K562 (cell line): Measurements from ENCODE around the gene C1orf174. TPM values are rescaled to one million over a fixed set of nuclear protein-coding genes. Genes with fewer than 3 reads are reported as not detected.

Source experiments
- ATAC-seq: fragments of 200-7000 bp; cut with Tn5 transposase; 3 replicates; pipeline ENCODE4 v1.9.1; 2020; ENCODE audit warnings: moderate library complexity
- BruUV-seq: library from RNA; stranded (reverse); fragments of 400-500 nt; replicated peaks from 2 replicates; lab custom pipeline; 2021; lab: Mats Ljungman, UMichigan
- CTCF ChIA-PET: fragments of 300-600 bp; formaldehyde crosslinking; extraction: SDS; loops from one replicate; lab custom pipeline; 2021; ENCODE audit warnings: low intra/inter-chr PET ratio; lab: Yijun Ruan, JAX
- POLR2A ChIA-PET: fragments of 300-600, 350-650 bp; sonication (Branson Sonifier 250); formaldehyde crosslinking; extraction: SDS; loops from one replicate; lab custom pipeline; 2021; ENCODE audit warnings: antibody characterized with exemption, inconsistent platforms; lab: Yijun Ruan, JAX
- DNase-seq, 4 experiments: peaks; one replicate each; pipeline versions ENCODE4 v3.0.0 to v3.0.0-alpha.2; 2011 to 2018; ENCODE audit warnings: low spot score in 3 of 4, mixed read lengths in 3 of 4; ENCODE audit errors: extremely low read depth in 1 of 4
- FAIRE-seq: peaks from 2 replicates; lab custom pipeline; 2011; peaks lifted over from hg19 to GRCh38; lab: Jason Lieb, UNC
- H2AFZ ChIP-seq: 2 replicates; pipeline ENCODE4 v1.6.0; 2011; ENCODE audit warnings: low read depth, low read length, control low read depth, inconsistent platforms
- H3K27ac ChIP-seq: fragments of 200-600 bp; 3 replicates; pipeline ENCODE4 v1.8.0; 2011; ENCODE audit warnings: low read depth, mild to moderate bottlenecking, control low read depth, inconsistent platforms, low read length, moderate library complexity, mixed read lengths; ENCODE audit errors: extremely low read depth
- H3K27me3 ChIP-seq, 2 experiments: fragments of 300-600 bp in 1 of 2; 2 replicates in 1 of 2; 3 replicates in 1 of 2; pipeline versions ENCODE4 v1.6.0 to v1.8.0; 2011; ENCODE audit warnings: inconsistent platforms in 2 of 2, low read length in 2 of 2, mild to moderate bottlenecking in 1 of 2, mixed read lengths in 1 of 2, moderate library complexity in 1 of 2; ENCODE audit not compliant: control insufficient read depth in 2 of 2, insufficient read depth in 2 of 2
- H3K36me3 ChIP-seq: fragments of 300-600 bp; 3 replicates; pipeline ENCODE4 v1.8.0; 2011; ENCODE audit warnings: mild to moderate bottlenecking, low read length, inconsistent platforms; ENCODE audit not compliant: control insufficient read depth, insufficient read depth
- H3K4me1 ChIP-seq, 2 experiments: fragments of 200-600 bp in 1 of 2; replicated peaks in 1 of 2; 2 replicates in 1 of 2; 3 replicates in 1 of 2; pipeline versions ENCODE4 v1.5.1 to v1.8.0; 2011; ENCODE audit warnings: inconsistent platforms in 2 of 2, low read length in 2 of 2, mild to moderate bottlenecking in 1 of 2, mixed read lengths in 1 of 2, moderate library complexity in 1 of 2; ENCODE audit not compliant: control insufficient read depth in 2 of 2, insufficient read depth in 2 of 2
- H3K4me2 ChIP-seq: 2 replicates; pipeline ENCODE4 v1.6.1; 2011; ENCODE audit warnings: low read length, control low read depth, inconsistent platforms, mixed read lengths; ENCODE audit not compliant: insufficient read depth
- H3K4me3 ChIP-seq: fragments of 200-600 bp; sonication (generic), shearing (Covaris generic); 2 replicates; pipeline ENCODE4 v1.5.1; 2016; ENCODE audit warnings: control low read depth, inconsistent platforms
- H3K79me2 ChIP-seq: fragments of 200-600 bp; 3 replicates; pipeline ENCODE4 v1.8.0; 2011; ENCODE audit warnings: low read length, inconsistent platforms; ENCODE audit not compliant: control insufficient read depth, insufficient read depth
- H3K9ac ChIP-seq, 2 experiments: 2 replicates each; pipeline versions ENCODE4 v1.6.0 to v1.6.1; 2011; ENCODE audit warnings: low read depth in 2 of 2, low read length in 2 of 2, control low read depth in 1 of 2, inconsistent platforms in 1 of 2, mild to moderate bottlenecking in 1 of 2, mixed read lengths in 1 of 2; ENCODE audit not compliant: insufficient read depth in 1 of 2
- H3K9me1 ChIP-seq: one replicate; pipeline ENCODE4 v1.6.0; 2011; ENCODE audit warnings: inconsistent platforms, mild to moderate bottlenecking, low read length, moderate library complexity; ENCODE audit not compliant: control insufficient read depth, insufficient read depth
- H3K9me3 ChIP-seq: replicated peaks from 2 replicates; pipeline ENCODE4 v1.5.1; 2011; ENCODE audit warnings: low read depth, low read length, inconsistent platforms; ENCODE audit not compliant: control insufficient read depth, insufficient read depth
- H4K20me1 ChIP-seq: replicated peaks from 2 replicates; pipeline ENCODE4 v1.6.1; 2011; ENCODE audit warnings: low read length, inconsistent platforms, mixed read lengths; ENCODE audit not compliant: control insufficient read depth, insufficient read depth
- ATF6 ChIP-seq: sonication (generic); formaldehyde crosslinking; IDR thresholded peaks from 2 replicates; pipeline ENCODE4 v1.4.0; 2020; ENCODE audit warnings: mild to moderate bottlenecking, missing genetic modification reagents
- KHSRP ChIP-seq: fragments of 450-650 bp; IDR thresholded peaks from 2 replicates; pipeline ENCODE4 v1.6.1; 2017
- MCM5 ChIP-seq: fragments of 450-650 bp; IDR thresholded peaks from 2 replicates; pipeline ENCODE4 v1.6.1; 2016; ENCODE audit warnings: low read depth
- NCOA2 ChIP-seq, 2 experiments: fragments of 450-650 bp; IDR thresholded peaks; 2 replicates each; pipeline ENCODE4 v1.6.1; 2018; ENCODE audit warnings: mild to moderate bottlenecking in 2 of 2, moderate library complexity in 1 of 2; ENCODE audit not compliant: partially characterized antibody in 2 of 2
- RCOR1 ChIP-seq, 2 experiments: IDR thresholded peaks; 2 replicates each; pipeline ENCODE4 v1.6.1; 2012; ENCODE audit warnings: low read depth in 2 of 2, low read length in 2 of 2, borderline replicate concordance in 1 of 2, improper control_type of control experiment in 1 of 2
- ZBED1 ChIP-seq: IDR thresholded peaks from 2 replicates; pipeline ENCODE4 v1.6.1; 2014
- ZBTB17 ChIP-seq: fragments of 450-650 bp; formaldehyde crosslinking; IDR thresholded peaks from 2 replicates; pipeline ENCODE4 v1.4.0; 2020; ENCODE audit warnings: mild to moderate bottlenecking
- ZC3H4 ChIP-seq: sonication (generic); formaldehyde crosslinking; IDR thresholded peaks from 2 replicates; pipeline ENCODE4 v1.9.0; 2021; ENCODE audit warnings: missing genetic modification reagents, borderline replicate concordance
- ZNF253 ChIP-seq: fragments of 250-450 bp; sonication (Bioruptor Pico); conservative IDR thresholded peaks from 2 replicates; pipeline ENCODE4 v1.6.1; 2021; ENCODE audit warnings: mild to moderate bottlenecking
- WGBS: fragments of 100-300 bp; shearing (Covaris generic); methylation state at CpG from one replicate; pipeline ENCODE4 v1.1.6; 2016; ENCODE audit warnings: low coverage, mixed read lengths; ENCODE audit not compliant: insufficient coverage; ENCODE audit errors: missing lambda C conversion rate; 5-methylcytosine and 5-hydroxymethylcytosine counted together
- in situ Hi-C: fragments of 300-500 bp; cut with MboI; formaldehyde crosslinking; loops from 4 replicates; pipeline ENCODE4 v1.15.0; 2018; ENCODE audit warnings: inconsistent platforms, mixed read lengths
- intact Hi-C: fragments of 100-400 bp; cut with micrococcal nuclease; formaldehyde crosslinking; loops from 2 replicates; pipeline ENCODE4 v1.14.2; 2022
- polyA plus RNA-seq, 8 experiments: library from polyadenylated mRNA; depleted of rRNA in 4 of 8; stranded (reverse) in 5 of 8; unstranded in 3 of 8; fragments of >200 nt; fragmentation: Nextera tagmentation in 2 of 8; fragmentation: Illumina TruSeq in 1 of 8; extraction: Ambion mirVana in 2 of 8; extraction: Trizol in 1 of 8; gene quantifications; 2 replicates each; pipeline versions ENCODE4 v1.2.1 to v1.2.3, GENCODE V29; 2011 to 2014; ENCODE audit warnings: inconsistent platforms in 1 of 8, missing spikeins in 1 of 8
- total RNA-seq, 7 experiments: library from RNA; depleted of rRNA in 6 of 7; stranded (reverse); fragments of >200 nt in 6 of 7; fragmentation: Illumina TruSeq in 2 of 7; extraction: Trizol in 2 of 7; gene quantifications; 2 replicates each; pipeline versions ENCODE4 v1.2.1 to v1.2.3, GENCODE V29; 2011 to 2021; ENCODE audit warnings: low replicate concordance in 1 of 7

Gene C1orf174
- total and polyA plus RNA-seq, 9 of the 15 experiments (the other 6 are each of a cell fraction or from before 2014, with no cell fraction given) = 38.5 to 64.9 (median 45.4) TPM

DNA sequence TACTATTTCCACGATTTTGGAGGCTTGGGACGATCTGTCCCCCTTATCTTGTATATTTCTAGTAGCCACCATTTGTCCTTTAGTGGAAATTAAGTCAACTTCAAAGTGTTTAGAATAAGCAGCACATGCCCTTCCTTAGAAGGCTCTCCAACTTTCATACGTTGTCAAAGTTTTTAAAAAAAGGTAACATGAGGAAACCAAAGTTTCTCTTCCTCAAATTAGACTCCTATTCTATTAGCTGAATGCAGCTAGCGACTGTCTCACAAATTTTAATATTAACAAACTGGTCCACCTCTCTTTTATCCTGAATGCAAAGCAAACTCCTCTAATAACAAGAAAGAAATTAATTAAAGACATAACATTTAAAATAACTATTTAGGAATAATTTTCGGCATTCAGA is 6.9 kb downstream of the C1orf174 start:
- no peak overlapping the region for H3K9ac ChIP-seq
- H3K4me3 ChIP-seq = no peak overlapping the region
- H3K9me3 ChIP-seq = no peaks in the 10 kb centered on the region
- H4K20me1 ChIP-seq = peaks cover 13% of the 10 kb centered on the region; the same call in 1 of the 2 replicates
- H3K9me1 ChIP-seq = no peaks in the 10 kb centered on the region
- H3K4me2 ChIP-seq = no peak overlapping the region
- CTCF ChIA-PET = no interaction called here
- peaks cover 54% of the 10 kb centered on the region for H3K79me2 ChIP-seq
- H2AFZ ChIP-seq = no peak overlapping the region
- no peak for DNase-seq
- H3K27me3 ChIP-seq = no peaks in the 10 kb centered on the region
- FAIRE-seq = no peak
- intact Hi-C loops = no loop called here
- no peak for ATAC-seq
- BruUV-seq = no TSS peak
- WGBS = 78% methylated on average over 5 of the region's 5 CpGs
- in situ Hi-C loops = no loop called here
- POLR2A ChIA-PET = interaction anchor here (0.7 to 1.5 kb wide), 2 partner anchors 24 to 156 kb away, joined by 3 to 4 read pairs; no protein-coding TSS in a partner anchor
- no peak for TF ChIP-seq KHSRP
- no peak for TF ChIP-seq ZNF253 (CRISPR knock-in tag)
- no peak for TF ChIP-seq ZBTB17 (CRISPR knock-in tag)
- TF ChIP-seq NCOA2 (IDR thresholded peaks at IDR 0.05; ENCODE audit: partially characterized antibody in 2 of 2) = no peak
- TF ChIP-seq MCM5 = no peak
- TF ChIP-seq RCOR1 (IDR thresholded peaks at IDR 0.05; ENCODE audit: borderline replicate concordance in 1 of 2, low read depth in 2 of 2, low read length in 2 of 2) = no peak
- no peak for TF ChIP-seq ZC3H4 (CRISPR knock-in tag)
- TF ChIP-seq ATF6 (CRISPR knock-in tag) = no peak
- no peak for TF ChIP-seq ZBED1
- peaks cover 0 to 11% of the 10 kb centered on the region in 2 experiments; a peak in 4 of 5 replicates for H3K4me1 ChIP-seq
- no peak overlapping the region for H3K27ac ChIP-seq
- peaks cover 71% of the 10 kb centered on the region for H3K36me3 ChIP-seq
